B cell (primary cell): ENCODE results near the gene CORO2B. TPM values are rescaled to one million over a fixed set of nuclear protein-coding genes. Genes with fewer than 3 reads are reported as not detected.

ENCODE experiments used
- ATAC-seq: fragments of 200-7000 bp; cut with Tn5 transposase; one replicate; pipeline ENCODE4 v1.10.0; 2021; ENCODE audit warnings: low read depth, mild to moderate bottlenecking, moderate number of reproducible peaks, moderate library complexity
- CTCF ChIA-PET: fragments of 350-600 bp; sonication (Branson Sonifier 250); formaldehyde crosslinking; loops from one replicate; lab custom pipeline; 2021; ENCODE audit warnings: antibody characterized with exemption, inconsistent platforms; lab: Charles Lee
- POLR2A ChIA-PET: fragments of 350-600 bp; sonication (Branson Sonifier 250); formaldehyde crosslinking; loops from one replicate; lab custom pipeline; 2021; ENCODE audit warnings: antibody characterized with exemption; lab: Charles Lee
- DNase-seq: peaks from one replicate; pipeline ENCODE4 v3.0.0; 2013
- H2AFZ ChIP-seq: 2 replicates; pipeline ENCODE4 v1.6.1; 2012; ENCODE audit warnings: mild to moderate bottlenecking, low read depth, low read length; ENCODE audit not compliant: insufficient read depth, poor library complexity, severe bottlenecking
- H3K27ac ChIP-seq, 2 donors: 1 replicate in 1 of 2; 2 replicates in 1 of 2; pipeline ENCODE4 v1.5.1; 2012 to 2013; ENCODE audit warnings: low read length in 2 of 2, mild to moderate bottlenecking in 2 of 2, moderate library complexity in 1 of 2
- H3K27me3 ChIP-seq, 4 experiments: fragments of 200-600 bp in 1 of 4; sonication (generic) in 1 of 4; replicated peaks in 1 of 4; 1 replicate in 2 of 4; 2 replicates in 2 of 4; pipeline versions ENCODE4 v1.6.1 to v1.7.0; 2013 to 2016; ENCODE audit warnings: low read length in 3 of 4, mild to moderate bottlenecking in 2 of 4, mixed read lengths in 1 of 4, moderate library complexity in 1 of 4; ENCODE audit not compliant: insufficient read depth in 4 of 4, control insufficient read depth in 3 of 4; ENCODE audit errors: control extremely low read depth in 1 of 4
- H3K36me3 ChIP-seq, 2 experiments: replicated peaks in 1 of 2; 1 replicate in 1 of 2; 2 replicates in 1 of 2; pipeline versions ENCODE4 v1.6.1 to v1.7.1; 2013; ENCODE audit warnings: low read length in 1 of 2; ENCODE audit not compliant: insufficient read depth in 2 of 2, control insufficient read depth in 1 of 2; ENCODE audit errors: control extremely low read depth in 1 of 2, extremely low read depth in 1 of 2
- H3K4me1 ChIP-seq, 2 donors: fragments of 200-600 bp in 1 of 2; sonication (generic) in 1 of 2; 1 replicate in 1 of 2; 2 replicates in 1 of 2; pipeline versions ENCODE4 v1.5.1 to v1.6.1; 2013 to 2017; ENCODE audit warnings: low read length in 2 of 2; ENCODE audit not compliant: control insufficient read depth in 2 of 2, insufficient read depth in 2 of 2
- H3K4me2 ChIP-seq: replicated peaks from 2 replicates; pipeline ENCODE3; 2012; ENCODE audit warnings: mild to moderate bottlenecking, low read depth, low read length; ENCODE audit not compliant: poor library complexity, severe bottlenecking
- H3K4me3 ChIP-seq, 5 experiments: fragments of 200-600 bp in 1 of 5; sonication (generic) in 1 of 5; 1 replicate in 3 of 5; 2 replicates in 2 of 5; pipeline versions ENCODE4 v1.5.1 to v1.7.0; 2011 to 2016; ENCODE audit warnings: low read length in 4 of 5, mild to moderate bottlenecking in 4 of 5, low read depth in 2 of 5, control low read depth in 1 of 5, moderate library complexity in 1 of 5; ENCODE audit not compliant: insufficient read depth in 1 of 5; ENCODE audit errors: control extremely low read depth in 1 of 5, extremely low read depth in 1 of 5
- H3K79me2 ChIP-seq: fragments of 200-600 bp; sonication (generic); one replicate; pipeline ENCODE4 v1.6.0; 2016; ENCODE audit warnings: low read length; ENCODE audit not compliant: control insufficient read depth, insufficient read depth
- H3K9ac ChIP-seq: fragments of 200-600 bp; sonication (generic); 2 replicates; pipeline ENCODE4 v1.6.1; 2017; ENCODE audit warnings: mild to moderate bottlenecking, low read length, moderate library complexity
- H3K9me3 ChIP-seq, 3 donors: one replicate each; pipeline versions ENCODE4 v1.6.1 to v1.7.1; 2013; ENCODE audit warnings: low read length in 2 of 3; ENCODE audit not compliant: control insufficient read depth in 2 of 3, insufficient read depth in 1 of 3; ENCODE audit errors: control extremely low read depth in 1 of 3
- H4K20me1 ChIP-seq: 2 replicates; pipeline ENCODE4 v1.6.0; 2012; ENCODE audit warnings: mild to moderate bottlenecking, low read length; ENCODE audit not compliant: insufficient read depth, control insufficient read depth, poor library complexity, severe bottlenecking
- H3K27ac Mint-ChIP-seq: one replicate; pipeline ENCODE4 v1.8.0; 2021; ENCODE audit warnings: mixed read lengths
- H3K27me3 Mint-ChIP-seq: one replicate; pipeline ENCODE4 v1.8.0; 2021; ENCODE audit warnings: mixed read lengths
- H3K4me1 Mint-ChIP-seq: one replicate; pipeline ENCODE4 v1.8.0; 2021; ENCODE audit warnings: mixed read lengths
- H3K4me3 Mint-ChIP-seq: one replicate; pipeline ENCODE4 v1.8.0; 2021; ENCODE audit warnings: mixed read lengths
- H3K9me3 Mint-ChIP-seq: one replicate; pipeline ENCODE4 v1.8.0; 2022; ENCODE audit warnings: mixed read lengths; ENCODE audit not compliant: insufficient read depth
- EZH2 ChIP-seq: IDR thresholded peaks from 2 replicates; pipeline ENCODE4 v1.6.1; 2012; ENCODE audit warnings: borderline replicate concordance, low read depth, mild to moderate bottlenecking, moderate library complexity, low read length; ENCODE audit not compliant: insufficient read depth, poor library complexity, severe bottlenecking
- WGBS: methylation state at CpG from one replicate; pipeline ENCODE4 v1.1.5; 2013; ENCODE audit warnings: missing lambda C conversion rate; ENCODE audit not compliant: insufficient coverage; 5-methylcytosine and 5-hydroxymethylcytosine counted together
- intact Hi-C: fragments of 100-400 bp; cut with micrococcal nuclease; formaldehyde crosslinking; loops from one replicate; pipeline ENCODE4 v1.10.0; 2022
- polyA plus RNA-seq: library from polyadenylated mRNA; depleted of rRNA; stranded (reverse); fragments of >200 nt; gene quantifications from 2 replicates; pipeline ENCODE4 v1.2.3, GENCODE V29; 2012
- total RNA-seq, 2 donors: library from RNA; stranded (reverse); fragments of 120-200 nt in 1 of 2; gene quantifications; 1 replicate in 1 of 2; 2 replicates in 1 of 2; pipeline versions ENCODE4 v1.2.3 to v1.2.4, GENCODE V29; 2013 to 2022
- TF ChIP-seq, protein P1 (sequence below): fragments of 200-600 bp; IDR thresholded peaks from one replicate; pipeline ENCODE4 v1.8.0; 2022; ENCODE audit warnings: antibody characterized with exemption, mild to moderate bottlenecking

Gene CORO2B
- total and polyA plus RNA-seq, 2 donors (not counting 1 experiment from before 2014, with no cell fraction given), result 9.5 to 11.3 TPM

DNA sequence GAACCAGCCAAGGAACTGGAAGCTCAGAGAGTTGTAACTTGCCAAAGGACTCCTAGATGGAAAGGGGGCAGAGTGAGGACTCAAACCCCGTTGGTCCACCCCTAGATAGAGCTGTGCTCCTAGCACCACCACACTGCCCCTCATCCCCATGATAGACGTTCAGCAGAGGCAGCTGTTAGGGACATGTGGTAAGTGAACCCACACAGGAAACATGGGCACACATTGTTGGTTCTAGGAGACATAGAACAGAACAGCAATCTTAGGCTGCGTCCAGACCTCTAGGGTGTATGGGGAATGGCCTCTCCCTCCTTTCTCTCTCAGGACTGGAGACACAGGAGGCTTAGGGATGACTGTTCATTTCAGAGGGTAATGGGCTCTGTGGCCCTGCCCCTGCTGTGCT lies 139.2 kb downstream of the CORO2B start:
- H3K9me3 ChIP-seq, result peaks cover 0 to 4% (median 0%) of the 10 kb centered on the region in 3 donors
- peaks cover 0 to 2% (median 0%) of the 10 kb centered on the region in 4 experiments for H3K27me3 ChIP-seq
- ChIA-PET CTCF (interaction anchor here (0.6 kb wide), 1 partner anchor 683 kb away, joined by 3 read pairs; no protein-coding TSS in a partner anchor), POLR2A (no interaction called here)
- H3K4me3 ChIP-seq, result no peak overlapping the region
- no peak overlapping the region for H3K4me3 Mint-ChIP-seq
- no peaks in the 10 kb centered on the region for H3K9me3 Mint-ChIP-seq
- H3K9ac ChIP-seq, result no peak overlapping the region
- WGBS, result 0% methylated on average over 2 of the region's 3 CpGs
- no peaks in the 10 kb centered on the region for H3K79me2 ChIP-seq
- H3K4me2 ChIP-seq, result no peak overlapping the region
- peaks cover 12% of the 10 kb centered on the region for H3K27me3 Mint-ChIP-seq
- ATAC-seq (no peak), DNase-seq (no peak)
- intact Hi-C loops, result no loop called here
- no peak overlapping the region for H2AFZ ChIP-seq
- H3K27ac Mint-ChIP-seq, result no peak overlapping the region
- H3K36me3 ChIP-seq, result peaks cover 0 to 3% of the 10 kb centered on the region in 2 experiments
- H3K4me1 Mint-ChIP-seq, result peaks cover 2% of the 10 kb centered on the region
- no peak overlapping the region for H3K27ac ChIP-seq
- no peaks in the 10 kb centered on the region for H4K20me1 ChIP-seq
- TF ChIP-seq, protein P1, sequence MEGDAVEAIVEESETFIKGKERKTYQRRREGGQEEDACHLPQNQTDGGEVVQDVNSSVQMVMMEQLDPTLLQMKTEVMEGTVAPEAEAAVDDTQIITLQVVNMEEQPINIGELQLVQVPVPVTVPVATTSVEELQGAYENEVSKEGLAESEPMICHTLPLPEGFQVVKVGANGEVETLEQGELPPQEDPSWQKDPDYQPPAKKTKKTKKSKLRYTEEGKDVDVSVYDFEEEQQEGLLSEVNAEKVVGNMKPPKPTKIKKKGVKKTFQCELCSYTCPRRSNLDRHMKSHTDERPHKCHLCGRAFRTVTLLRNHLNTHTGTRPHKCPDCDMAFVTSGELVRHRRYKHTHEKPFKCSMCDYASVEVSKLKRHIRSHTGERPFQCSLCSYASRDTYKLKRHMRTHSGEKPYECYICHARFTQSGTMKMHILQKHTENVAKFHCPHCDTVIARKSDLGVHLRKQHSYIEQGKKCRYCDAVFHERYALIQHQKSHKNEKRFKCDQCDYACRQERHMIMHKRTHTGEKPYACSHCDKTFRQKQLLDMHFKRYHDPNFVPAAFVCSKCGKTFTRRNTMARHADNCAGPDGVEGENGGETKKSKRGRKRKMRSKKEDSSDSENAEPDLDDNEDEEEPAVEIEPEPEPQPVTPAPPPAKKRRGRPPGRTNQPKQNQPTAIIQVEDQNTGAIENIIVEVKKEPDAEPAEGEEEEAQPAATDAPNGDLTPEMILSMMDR, result no peak
- no peak for TF ChIP-seq EZH2
- H3K4me1 ChIP-seq, result peaks cover 2% of the 10 kb centered on the region in 2 donors

DNA sequence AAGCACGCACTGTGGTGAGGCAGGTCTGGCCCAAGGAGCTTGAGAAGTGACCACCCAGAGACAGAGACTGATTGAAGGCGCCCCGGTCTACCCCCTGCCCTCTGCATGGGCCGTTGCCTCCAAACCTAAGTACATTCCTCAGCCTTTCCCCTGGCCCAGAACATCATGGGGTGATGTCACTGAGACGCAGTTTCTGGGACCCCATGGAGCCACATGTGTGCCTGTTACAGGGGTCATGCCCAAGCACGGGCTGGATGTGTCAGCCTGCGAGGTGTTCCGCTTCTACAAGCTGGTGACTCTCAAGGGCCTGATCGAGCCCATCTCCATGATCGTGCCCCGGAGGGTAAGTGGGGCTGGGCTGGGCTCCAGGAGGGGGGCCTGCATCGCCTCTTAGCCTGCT lies 139.7 kb downstream of the CORO2B start:
- Histone ChIP-seq H3K27me3 (peaks cover 0 to 2% (median 0%) of the 10 kb centered on the region in 4 experiments), H3K79me2 (no peaks in the 10 kb centered on the region), H3K27ac (no peak overlapping the region), H3K36me3 (peaks cover 0 to 3% of the 10 kb centered on the region in 2 experiments), H3K9ac (no peak overlapping the region), H3K9me3 (peaks cover 0 to 4% (median 0%) of the 10 kb centered on the region in 3 donors), H2AFZ (no peak overlapping the region), H3K4me2 (no peak overlapping the region), H3K4me1 (no peaks in the 10 kb centered on the region), H4K20me1 (no peaks in the 10 kb centered on the region), H3K4me3 (no peak overlapping the region)
- ATAC-seq, result no peak
- H3K9me3 Mint-ChIP-seq, result no peaks in the 10 kb centered on the region
- no peak overlapping the region for H3K27ac Mint-ChIP-seq
- intact Hi-C loops, result no loop called here
- DNase-seq, result no peak
- H3K4me3 Mint-ChIP-seq, result no peak overlapping the region
- POLR2A ChIA-PET, result no interaction called here
- H3K27me3 Mint-ChIP-seq, result peaks cover 12% of the 10 kb centered on the region
- CTCF ChIA-PET, result no interaction called here
- TF ChIP-seq, protein P1, result no peak
- no peak for TF ChIP-seq EZH2
- no peaks in the 10 kb centered on the region for H3K4me1 Mint-ChIP-seq
- WGBS, result 87% methylated on average over 9 of the region's 12 CpGs
